ENCODE measurements around the gene TCEA2.
"Not testable (repeated sequence)": the region's sequence is repeated elsewhere in the genome, so short reads cannot be mapped to it uniquely, and the experiment has no call there.

TCEA2 gene

GRCh38 chr20:64111841-64112641, 49.0 kb downstream of the TCEA2 start:
- DNase-seq = no peak

DNA sequence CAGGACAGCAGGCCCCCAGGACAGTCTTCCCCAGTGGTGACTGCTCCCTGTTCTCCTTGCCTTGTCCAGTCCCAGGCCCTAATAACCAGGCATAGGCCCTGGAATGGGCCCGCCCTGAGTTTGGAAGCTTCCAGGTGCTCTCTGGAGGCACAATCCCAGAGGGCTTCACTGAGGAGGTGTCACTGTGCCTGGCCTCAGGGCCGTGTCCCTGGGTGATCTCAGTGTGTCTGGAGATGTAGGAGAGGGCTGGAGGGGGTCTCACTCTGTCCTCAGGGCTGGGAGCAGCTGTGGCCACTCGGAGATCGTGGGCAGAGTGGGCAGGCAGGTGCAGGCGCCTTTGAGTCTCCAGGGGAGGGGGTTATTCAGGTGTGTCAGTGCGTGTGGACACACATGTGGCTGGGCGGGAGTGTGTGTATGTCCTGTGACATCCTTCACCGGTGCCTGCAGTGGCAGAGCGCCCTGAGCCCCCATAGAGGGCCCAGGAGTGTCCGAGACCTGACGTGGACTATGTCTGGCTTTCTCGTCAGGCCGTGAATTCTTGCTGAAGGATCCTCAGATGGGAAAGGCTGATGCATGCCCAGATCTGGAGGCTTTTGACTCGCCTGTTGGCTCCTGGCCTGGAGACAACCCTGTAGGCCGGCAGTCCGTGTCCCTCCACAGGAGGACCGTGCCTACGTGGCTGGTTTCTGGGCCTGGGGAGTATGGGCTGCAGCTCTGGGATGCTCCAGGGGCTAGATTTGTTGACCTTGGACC, 49.9 kb downstream of the TCEA2 start:
- DNase-seq = no peak

DNA sequence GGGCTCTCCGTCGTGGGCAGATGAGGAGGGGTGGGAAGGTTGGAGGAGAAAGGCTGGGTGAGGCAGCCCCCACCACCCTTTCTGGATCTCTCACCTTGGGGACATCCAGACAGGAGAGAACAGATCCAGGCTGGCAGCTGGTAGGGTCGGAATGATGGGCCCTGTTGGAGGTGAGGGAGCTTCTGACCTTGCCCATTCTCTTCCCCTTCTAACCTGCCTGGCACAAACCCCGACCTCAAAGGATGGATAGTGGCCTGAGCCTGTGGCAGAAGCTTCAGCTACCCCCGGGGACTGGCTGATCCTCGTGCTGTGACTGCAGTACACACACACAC, 50.4 kb downstream of the TCEA2 start:
- DNase-seq = no peak

GRCh38 chr20:64113796-64114355, 50.9 kb downstream of the TCEA2 start:
- DNase-seq = no peak

GRCh38 chr20:64114356-64114971, 51.5 kb downstream of the TCEA2 start:
- no peak for DNase-seq

- no peak for DNase-seq
Observed at GRCh38 chr20:64115171-64115911, 52.3 kb downstream of the TCEA2 start.

DNA sequence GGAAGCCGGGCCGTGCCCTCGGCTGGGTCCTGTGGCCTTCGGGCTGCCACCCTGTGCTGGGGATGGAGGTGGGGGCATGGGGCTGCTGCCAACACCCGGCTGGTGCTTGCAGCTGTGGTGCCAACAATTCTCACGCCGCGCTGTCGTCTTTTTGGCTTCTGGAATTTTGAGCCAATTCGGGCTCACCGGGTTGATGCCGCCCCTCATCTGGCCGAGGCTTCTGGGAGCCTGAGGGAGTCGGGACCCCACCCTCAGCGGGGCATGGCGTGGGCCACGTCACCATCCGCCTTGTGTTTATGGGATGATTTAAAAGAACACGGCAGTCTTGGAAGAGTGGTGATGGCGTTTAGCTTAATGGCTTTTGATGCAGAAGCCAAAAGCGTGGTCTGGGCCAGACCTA, 53.0 kb downstream of the TCEA2 start:
- DNase-seq = no peak

GRCh38 chr20:64116541-64117431, 53.8 kb downstream of the TCEA2 start:
- no peak for DNase-seq

DNA sequence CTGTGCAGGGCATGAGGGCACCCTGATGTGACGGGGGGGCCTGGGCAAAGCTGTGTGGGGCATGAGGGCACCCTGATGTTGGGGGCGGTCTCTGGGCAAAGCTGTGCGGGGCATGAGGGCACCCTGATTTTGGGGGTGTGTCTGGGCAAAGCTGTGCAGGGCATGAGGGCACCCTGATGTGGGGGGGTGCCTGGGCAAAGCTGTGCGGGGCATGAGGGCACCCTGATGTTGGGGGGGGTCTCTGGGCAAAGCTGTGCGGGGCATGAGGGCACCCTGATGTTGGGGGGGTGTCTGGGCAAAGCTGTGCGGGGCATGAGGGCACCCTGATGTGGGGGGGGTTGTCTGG, 54.4 kb downstream of the TCEA2 start:
- not testable (repeated sequence) for DNase-seq

DNA sequence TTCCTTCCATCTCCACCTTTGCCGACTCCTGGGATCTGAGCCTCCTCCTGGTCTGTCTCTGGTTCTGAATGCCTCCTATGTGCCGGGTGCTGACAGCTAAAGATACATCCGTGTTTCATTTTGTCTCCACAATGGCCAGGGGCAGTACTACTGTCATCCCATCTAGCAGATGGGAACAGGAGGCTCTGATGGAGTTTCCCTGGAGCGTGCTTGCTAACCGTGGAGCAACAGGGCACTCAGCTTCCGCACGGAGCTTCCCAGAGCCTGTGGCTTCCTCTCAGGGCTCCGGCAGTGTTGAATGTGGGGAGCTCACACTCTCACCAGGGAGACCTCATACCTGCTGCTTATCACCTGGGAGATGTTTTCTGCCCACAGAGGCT, 56.3 kb downstream of the TCEA2 start:
- no peak for DNase-seq

GRCh38 chr20:64119681-64120341, 56.8 kb downstream of the TCEA2 start:
- peak; percentile 12 for DNase-seq

- no peak for DNase-seq
Observed at GRCh38 chr20:64121586-64121985, 58.6 kb downstream of the TCEA2 start.
